GM18870 (cell line): Measurements from ENCODE around the gene CREB3L2.
"Not testable (repeated sequence)": the region's sequence is repeated elsewhere in the genome, so short reads cannot be mapped to it uniquely, and the experiment has no call there.

Source experiments
- ATAC-seq: cut with Tn5 transposase; IDR thresholded peaks from one replicate; pipeline ENCODE4 v1.9.1; 2021; ENCODE audit warnings: moderate library complexity; ENCODE audit not compliant: unreplicated experiment

Gene CREB3L2

GRCh38 chr7:137846827-137847567, 154.9 kb downstream of the CREB3L2 start, which contains the start of gene DGKI:
TSS of gene DGKI (minus strand) at chr7:137846974.
- no peak for ATAC-seq

- ATAC-seq = no peak
Observed at GRCh38 chr7:137846549-137846826, 155.4 kb downstream of the CREB3L2 start.

GRCh38 chr7:137844677-137845425, 157.0 kb downstream of the CREB3L2 start:
- ATAC-seq = no peak

- no peak for ATAC-seq
Observed at GRCh38 chr7:137839903-137840779, 161.7 kb downstream of the CREB3L2 start.

GRCh38 chr7:137838706-137839315, 163.1 kb downstream of the CREB3L2 start:
- no peak for ATAC-seq

- no peak for ATAC-seq
Observed at GRCh38 chr7:137836541-137836940, 165.3 kb downstream of the CREB3L2 start.

- ATAC-seq = no peak
Observed at GRCh38 chr7:137836113-137836509, 165.8 kb downstream of the CREB3L2 start.

GRCh38 chr7:137835486-137836112, 166.3 kb downstream of the CREB3L2 start:
- no peak for ATAC-seq

GRCh38 chr7:137834552-137834951, 167.3 kb downstream of the CREB3L2 start:
- no peak for ATAC-seq

GRCh38 chr7:137832990-137833389, 168.9 kb downstream of the CREB3L2 start:
- ATAC-seq = not testable (repeated sequence)

- no peak for ATAC-seq
Observed at GRCh38 chr7:137832382-137832781, 169.5 kb downstream of the CREB3L2 start.

- ATAC-seq = not testable (repeated sequence)
Observed at GRCh38 chr7:137831555-137831954, 170.3 kb downstream of the CREB3L2 start.

GRCh38 chr7:137829337-137829992, 172.4 kb downstream of the CREB3L2 start:
- no peak for ATAC-seq

- no peak for ATAC-seq
Observed at GRCh38 chr7:137828456-137828855, 173.4 kb downstream of the CREB3L2 start.

GRCh38 chr7:137825489-137825888, 176.4 kb downstream of the CREB3L2 start:
- no peak for ATAC-seq
